ENCODE results near the gene R3HDM2.

The R3HDM2 gene

GRCh38 chr12:57266681-57267080, 164.2 kb downstream of the R3HDM2 start:
- no peak for DNase-seq (ENCODE audit: low read depth)

GRCh38 chr12:57263096-57263495, 167.7 kb downstream of the R3HDM2 start:
- no peak for DNase-seq (ENCODE audit: low read depth)

- no peak for DNase-seq (ENCODE audit: low read depth)
Observed at GRCh38 chr12:57262126-57262822, 168.6 kb downstream of the R3HDM2 start.

GRCh38 chr12:57261428-57261865, 169.4 kb downstream of the R3HDM2 start:
- DNase-seq (ENCODE audit: low read depth): no peak

- no peak for DNase-seq (ENCODE audit: low read depth)
Observed at GRCh38 chr12:57260366-57260765, 170.5 kb downstream of the R3HDM2 start.

GRCh38 chr12:57258977-57259970, 171.6 kb downstream of the R3HDM2 start:
- DNase-seq (ENCODE audit: low read depth): no peak

GRCh38 chr12:57255916-57256315, 174.9 kb downstream of the R3HDM2 start:
- DNase-seq (ENCODE audit: low read depth): no peak

- no peak for DNase-seq (ENCODE audit: low read depth)
Observed at GRCh38 chr12:57254506-57255280, 176.2 kb downstream of the R3HDM2 start.

- DNase-seq (ENCODE audit: low read depth): no peak
Observed at GRCh38 chr12:57250956-57251355, 179.9 kb downstream of the R3HDM2 start, which contains the start of gene STAC3. TSS of gene STAC3 (minus strand) at chr12:57251187. CDS start at chr12:57249636, 1,551 bp downstream.

GRCh38 chr12:57250541-57250940, 180.3 kb downstream of the R3HDM2 start:
- no peak for DNase-seq (ENCODE audit: low read depth)

GRCh38 chr12:57248934-57249742, 181.7 kb downstream of the R3HDM2 start:
- DNase-seq (ENCODE audit: low read depth): no peak

GRCh38 chr12:57247041-57247440, 183.8 kb downstream of the R3HDM2 start:
- DNase-seq (ENCODE audit: low read depth): no peak

GRCh38 chr12:57244312-57244696, 186.5 kb downstream of the R3HDM2 start:
- DNase-seq (ENCODE audit: low read depth): no peak

- DNase-seq (ENCODE audit: low read depth): peak; percentile 62
Observed at GRCh38 chr12:57243521-57244311, 187.1 kb downstream of the R3HDM2 start.

GRCh38 chr12:57242691-57243454, 188.0 kb downstream of the R3HDM2 start:
- DNase-seq (ENCODE audit: low read depth): peak; percentile 49

GRCh38 chr12:57242329-57242690, 188.5 kb downstream of the R3HDM2 start:
- no peak for DNase-seq (ENCODE audit: low read depth)

GRCh38 chr12:57241402-57242310, 189.2 kb downstream of the R3HDM2 start:
- no peak for DNase-seq (ENCODE audit: low read depth)

- DNase-seq (ENCODE audit: low read depth): no peak
Observed at GRCh38 chr12:57240926-57241401, 189.9 kb downstream of the R3HDM2 start.

Data from stimulated activated CD8-positive, alpha-beta memory T cell treated with anti-CD3 and anti-CD28 coated beads, Interleukin-15, amount 100 ng/mL, for 24 hours (primary cell).